Measurements from ENCODE around the gene WBP2. TPM values are rescaled to one million over a fixed set of nuclear protein-coding genes. Genes with fewer than 3 reads are reported as not detected.

The WBP2 gene
- total RNA-seq, 4 donors from 2014 or later = 27.7 to 75.1 (median 56.8) TPM

DNA sequence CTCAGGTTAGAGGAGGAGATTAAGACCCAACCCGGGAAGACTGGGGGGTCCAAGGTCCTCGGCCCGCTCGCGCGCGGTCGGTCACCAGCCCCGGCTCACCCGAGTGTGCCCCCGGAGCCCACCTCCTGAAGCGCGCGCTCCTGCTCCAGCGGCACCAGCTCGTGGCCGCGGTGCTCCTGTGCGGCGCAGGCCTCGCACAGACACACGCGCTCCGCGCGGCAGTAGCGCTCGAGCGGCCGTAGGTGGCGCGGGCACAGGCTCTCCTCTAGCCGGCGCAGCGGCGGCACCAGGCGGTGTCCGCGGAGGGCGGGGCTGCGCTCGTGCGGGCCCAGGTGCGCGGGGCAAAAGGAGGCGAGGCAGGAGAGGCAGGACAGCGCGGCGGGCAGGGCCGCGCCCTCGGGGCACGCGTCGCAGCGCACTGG, 22.6 kb upstream of the WBP2 start:
- peaks cover 35 to 54% (median 45%) of the 10 kb centered on the region in 4 donors for H3K4me1 ChIP-seq
- peak overlapping the region; percentile 94 to 97 (median 96) for H3K27ac ChIP-seq
- no peaks in the 10 kb centered on the region for H3K9me3 ChIP-seq
- intact Hi-C loops (cut with DNase I; ENCODE audit: low total_unique reads) = loop anchor here (5.0 kb wide), 1 partner anchor 850 kb away; the partner anchor contains the start of genes JMJD6 and METTL23
- 0% methylated on average over 22 of the region's 56 CpGs; no CpG with 5 or more reads in 1 of the 2 donors for WGBS, 2 donors (ENCODE audit: low coverage in 1 of 2)
- TF ChIP-seq, protein P1, sequence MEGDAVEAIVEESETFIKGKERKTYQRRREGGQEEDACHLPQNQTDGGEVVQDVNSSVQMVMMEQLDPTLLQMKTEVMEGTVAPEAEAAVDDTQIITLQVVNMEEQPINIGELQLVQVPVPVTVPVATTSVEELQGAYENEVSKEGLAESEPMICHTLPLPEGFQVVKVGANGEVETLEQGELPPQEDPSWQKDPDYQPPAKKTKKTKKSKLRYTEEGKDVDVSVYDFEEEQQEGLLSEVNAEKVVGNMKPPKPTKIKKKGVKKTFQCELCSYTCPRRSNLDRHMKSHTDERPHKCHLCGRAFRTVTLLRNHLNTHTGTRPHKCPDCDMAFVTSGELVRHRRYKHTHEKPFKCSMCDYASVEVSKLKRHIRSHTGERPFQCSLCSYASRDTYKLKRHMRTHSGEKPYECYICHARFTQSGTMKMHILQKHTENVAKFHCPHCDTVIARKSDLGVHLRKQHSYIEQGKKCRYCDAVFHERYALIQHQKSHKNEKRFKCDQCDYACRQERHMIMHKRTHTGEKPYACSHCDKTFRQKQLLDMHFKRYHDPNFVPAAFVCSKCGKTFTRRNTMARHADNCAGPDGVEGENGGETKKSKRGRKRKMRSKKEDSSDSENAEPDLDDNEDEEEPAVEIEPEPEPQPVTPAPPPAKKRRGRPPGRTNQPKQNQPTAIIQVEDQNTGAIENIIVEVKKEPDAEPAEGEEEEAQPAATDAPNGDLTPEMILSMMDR (IDR thresholded peaks at IDR 0.05) = peak; percentile 45 to 81 (median 55)
- TF ChIP-seq POLR2AphosphoS5 (IDR thresholded peaks at IDR 0.05) (peak in 2 of 3 donors; percentile 75 to 86), EP300 (IDR thresholded peaks at IDR 0.05; ENCODE audit: low read depth) (no peak), POLR2A (IDR thresholded peaks at IDR 0.05) (peak; percentile 60)
- no peaks in the 10 kb centered on the region for H3K27me3 ChIP-seq
- H3K4me3 ChIP-seq = peak overlapping the region; percentile 63 to 76 (median 70)
- in situ Hi-C loops (cut with MboI; ENCODE audit: low pct_ligation_motif_present in 1 of 4, low pct_unique_long_range_greater_than_20kb in 1 of 4, low sequenced_read_pairs in 3 of 4) = loop anchor here in 1 of 4 donors (25.0 kb wide), 1 partner anchor 115 kb away; the partner anchor contains the start of gene GALK1
- no peaks in the 10 kb centered on the region for H3K36me3 ChIP-seq
- peak; percentile 88 for DNase-seq

DNA sequence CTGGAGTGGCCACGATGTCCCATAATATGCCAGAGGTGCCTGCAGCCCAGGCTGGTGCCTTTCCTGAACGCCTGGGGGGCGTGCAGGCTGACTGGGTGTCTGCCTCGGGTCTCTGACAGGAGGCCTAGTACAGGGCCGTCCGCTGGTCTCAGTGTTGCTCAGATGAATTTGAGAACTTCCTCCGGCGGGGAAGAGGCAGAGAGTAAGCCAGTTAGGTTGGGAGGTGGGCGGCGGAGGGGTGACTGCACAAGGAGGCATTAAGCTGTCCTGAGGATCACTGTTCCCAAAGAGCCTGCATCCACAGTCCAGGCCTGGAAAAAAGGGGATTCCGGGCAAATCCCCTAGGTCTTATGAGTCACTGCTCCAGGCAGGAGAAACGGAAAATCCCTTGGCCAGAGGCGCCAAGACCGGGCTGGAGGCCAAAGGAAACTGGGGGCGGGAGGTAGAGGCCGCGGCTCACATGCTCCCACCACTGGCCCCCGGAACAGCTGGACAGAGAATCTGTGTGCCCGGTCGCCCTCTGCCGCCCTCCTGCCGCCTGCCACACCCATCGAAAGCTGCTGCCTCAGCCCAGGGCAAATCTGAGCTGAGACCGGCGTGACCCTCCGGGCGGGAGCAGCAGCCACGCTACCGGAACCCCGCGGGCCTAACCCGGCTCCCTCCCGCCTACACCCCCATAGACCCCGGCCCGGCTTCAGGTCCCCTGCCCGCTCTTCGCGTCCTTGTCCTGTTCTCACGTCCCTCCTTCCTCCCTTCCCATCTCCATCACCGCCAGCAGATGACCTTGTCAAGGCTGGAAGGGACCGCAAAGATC, 22.0 kb upstream of the WBP2 start:
- 5% methylated on average over 39 of the region's 41 CpGs; no CpG with 5 or more reads in 1 of the 2 donors for WGBS, 2 donors (ENCODE audit: low coverage in 1 of 2)
- H3K27ac ChIP-seq = peak overlapping the region; percentile 94 to 97 (median 96)
- no peaks in the 10 kb centered on the region for H3K27me3 ChIP-seq
- in situ Hi-C loops (cut with MboI; ENCODE audit: low pct_ligation_motif_present in 1 of 4, low pct_unique_long_range_greater_than_20kb in 1 of 4, low sequenced_read_pairs in 3 of 4) = loop anchor here in 1 of 4 donors (25.0 kb wide), 1 partner anchor 115 kb away; the partner anchor contains the start of gene GALK1
- peaks cover 41 to 60% (median 51%) of the 10 kb centered on the region in 4 donors for H3K4me1 ChIP-seq
- H3K36me3 ChIP-seq = no peaks in the 10 kb centered on the region
- TF ChIP-seq POLR2AphosphoS5 (IDR thresholded peaks at IDR 0.05) = peak; percentile 78 to 84 (median 80)
- TF ChIP-seq, protein P1 (IDR thresholded peaks at IDR 0.05) = no peak
- no peak for TF ChIP-seq POLR2A (IDR thresholded peaks at IDR 0.05)
- no peak for TF ChIP-seq EP300 (IDR thresholded peaks at IDR 0.05; ENCODE audit: low read depth)
- peak overlapping the region; percentile 63 to 76 (median 70) for H3K4me3 ChIP-seq
- intact Hi-C loops (cut with DNase I; ENCODE audit: low total_unique reads) = loop anchor here (5.0 kb wide), 1 partner anchor 850 kb away; the partner anchor contains the start of genes JMJD6 and METTL23
- no peaks in the 10 kb centered on the region for H3K9me3 ChIP-seq
- peak; percentile 88 for DNase-seq

DNA sequence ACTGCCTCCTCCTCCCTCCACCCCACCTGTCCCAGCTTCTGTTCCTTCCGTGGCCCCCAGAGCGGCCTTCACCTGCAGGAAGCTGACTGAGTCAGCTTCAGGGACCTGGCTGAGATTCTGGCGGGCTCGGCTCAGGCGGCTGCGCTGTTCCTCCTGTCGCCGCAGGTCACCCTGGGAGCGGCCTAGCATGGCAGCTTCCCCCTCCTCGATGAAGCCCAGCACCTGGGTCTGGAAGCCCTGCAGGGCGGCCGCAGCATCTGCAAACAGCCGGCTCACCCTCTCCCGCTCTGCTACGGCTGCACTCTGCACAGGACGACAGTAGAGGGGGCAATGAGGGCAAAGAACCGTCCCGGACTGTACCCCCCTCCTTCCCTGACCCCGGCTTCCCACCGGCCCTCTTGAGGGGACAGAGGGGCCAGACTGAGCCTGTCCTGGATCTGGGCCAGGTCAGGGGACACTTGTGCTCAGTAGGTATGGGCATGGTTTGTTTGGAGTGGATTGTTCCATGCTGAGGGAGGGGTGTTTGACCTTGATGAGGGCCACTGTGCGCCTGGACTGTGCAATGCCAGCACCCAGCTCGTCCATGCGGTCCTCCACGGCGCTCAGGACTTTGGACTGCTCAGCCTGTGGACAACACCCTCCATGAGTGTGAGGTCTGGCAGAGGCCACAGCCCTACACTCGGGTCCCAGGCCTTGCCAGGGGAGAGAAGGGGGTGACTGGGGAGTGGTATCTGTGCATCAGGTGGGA, 21.2 kb upstream of the WBP2 start:
- Histone ChIP-seq H3K4me1 (peaks cover 42 to 61% (median 51%) of the 10 kb centered on the region in 4 donors), H3K27me3 (no peaks in the 10 kb centered on the region), H3K36me3 (no peaks in the 10 kb centered on the region), H3K27ac (peak overlapping the region; percentile 94 to 97 (median 96)), H3K9me3 (no peaks in the 10 kb centered on the region), H3K4me3 (peak overlapping the region; percentile 63 to 76 (median 70))
- intact Hi-C loops (cut with DNase I; ENCODE audit: low total_unique reads) (loop anchor here (5.0 kb wide), 1 partner anchor 851 kb away; the partner anchor contains the start of genes JMJD6 and METTL23), in situ Hi-C loops (cut with MboI; ENCODE audit: low pct_ligation_motif_present in 1 of 4, low pct_unique_long_range_greater_than_20kb in 1 of 4, low sequenced_read_pairs in 3 of 4) (loop anchor here in 1 of 4 donors (25.0 kb wide), 1 partner anchor 114 kb away; the partner anchor contains the start of gene GALK1)
- DNase-seq = peak; percentile 86
- TF ChIP-seq, protein P1 (IDR thresholded peaks at IDR 0.05) = peak in 3 of 5 experiments; percentile 13 to 48 (median 40)
- TF ChIP-seq POLR2AphosphoS5 (IDR thresholded peaks at IDR 0.05) = peak; percentile 47 to 68 (median 55)
- peak; percentile 53 for TF ChIP-seq POLR2A (IDR thresholded peaks at IDR 0.05)
- no peak for TF ChIP-seq EP300 (IDR thresholded peaks at IDR 0.05; ENCODE audit: low read depth)
- WGBS, 2 donors (ENCODE audit: low coverage in 1 of 2) = 10% methylated on average over 23 of the region's 26 CpGs; no CpG with 5 or more reads in 1 of the 2 donors

Measured in transverse colon (tissue), 4 donors.